MCF 10A (cell line): ENCODE data around the gene HPN. TPM values are rescaled to one million over a fixed set of nuclear protein-coding genes. Genes with fewer than 3 reads are reported as not detected.

Experiments
- BruUV-seq: library from RNA; stranded (reverse); fragments of 400-500 nt; replicated peaks from 2 replicates; lab custom pipeline; 2021; lab: Mats Ljungman, UMichigan
- CTCF ChIA-PET: fragments of 300-600 bp; sonication (Branson Sonifier 250); formaldehyde crosslinking; extraction: SDS; loops from one replicate; lab custom pipeline; 2021; ENCODE audit warnings: antibody characterized with exemption, inconsistent platforms; lab: Yijun Ruan, JAX
- POLR2A ChIA-PET: fragments of 300-600, 350-650 bp; sonication (Branson Sonifier 250); formaldehyde crosslinking; extraction: SDS; loops from one replicate; lab custom pipeline; 2020; ENCODE audit warnings: antibody characterized with exemption, inconsistent platforms; lab: Yijun Ruan, JAX
- DNase-seq: peaks from one replicate; pipeline ENCODE4 v3.0.0-alpha.2; 2018; ENCODE audit not compliant: unreplicated experiment
- H3K27ac Mint-ChIP-seq: one replicate; pipeline ENCODE4 v1.8.0; 2022; ENCODE audit warnings: mild to moderate bottlenecking, low read depth, mixed read lengths; ENCODE audit not compliant: unreplicated experiment
- H3K27me3 Mint-ChIP-seq: one replicate; pipeline ENCODE4 v1.8.0; 2022; ENCODE audit warnings: mixed read lengths; ENCODE audit not compliant: insufficient read depth, unreplicated experiment
- H3K36me3 Mint-ChIP-seq: one replicate; pipeline ENCODE4 v1.8.0; 2022; ENCODE audit warnings: mild to moderate bottlenecking, moderate library complexity, mixed read lengths; ENCODE audit not compliant: insufficient read depth, unreplicated experiment
- H3K4me1 Mint-ChIP-seq: one replicate; pipeline ENCODE4 v1.8.0; 2022; ENCODE audit warnings: mixed read lengths; ENCODE audit not compliant: insufficient read depth, unreplicated experiment
- H3K4me3 Mint-ChIP-seq: one replicate; pipeline ENCODE4 v1.8.0; 2022; ENCODE audit warnings: mild to moderate bottlenecking, moderate library complexity, mixed read lengths; ENCODE audit not compliant: unreplicated experiment
- H3K9me3 Mint-ChIP-seq: one replicate; pipeline ENCODE4 v1.8.0; 2022; ENCODE audit warnings: mixed read lengths; ENCODE audit not compliant: unreplicated experiment
- intact Hi-C: fragments of 100-400 bp; cut with micrococcal nuclease; formaldehyde crosslinking; loops from 2 replicates; pipeline ENCODE4 v1.14.1; 2022
- total RNA-seq: library from RNA; stranded (reverse); gene quantifications from 2 replicates; pipeline ENCODE4 v1.2.3, GENCODE V29; 2022
- TF ChIP-seq, protein P1 (sequence below): fragments of 200-600 bp; IDR thresholded peaks from one replicate; pipeline ENCODE4 v1.8.0; 2022; ENCODE audit warnings: antibody characterized with exemption, mild to moderate bottlenecking; ENCODE audit not compliant: unreplicated experiment

HPN gene
- total RNA-seq, 1 experiment from 2014 or later, result not detected

DNA sequence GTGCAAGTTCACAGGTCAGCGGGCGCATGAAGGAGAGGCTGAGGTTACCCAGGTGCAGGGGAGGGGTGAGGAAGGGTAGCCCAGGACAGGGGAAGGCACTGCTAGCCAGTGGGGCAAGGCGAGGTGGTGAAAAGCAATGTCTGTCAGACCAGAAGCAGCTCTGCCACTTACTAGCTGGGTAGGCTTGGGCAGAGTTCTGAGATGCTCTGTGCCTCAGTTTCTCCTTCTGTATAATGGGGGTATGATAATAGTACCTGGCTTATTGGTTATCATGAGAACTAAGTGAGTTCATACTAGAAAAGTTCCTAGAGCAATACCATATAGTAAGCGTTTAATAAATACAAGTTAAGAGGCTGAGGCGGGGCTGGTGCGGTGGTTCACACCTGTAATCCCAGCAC is 25.6 kb upstream of the HPN start:
- no peaks in the 10 kb centered on the region for H3K27me3 Mint-ChIP-seq
- no TSS peak for BruUV-seq
- H3K36me3 Mint-ChIP-seq, result peaks cover 73% of the 10 kb centered on the region
- CTCF ChIA-PET, result interaction anchor here (0.6 kb wide), 1 partner anchor 72 kb away, joined by 4 read pairs; no protein-coding TSS in a partner anchor
- no peak overlapping the region for H3K4me3 Mint-ChIP-seq
- no peaks in the 10 kb centered on the region for H3K9me3 Mint-ChIP-seq
- POLR2A ChIA-PET, result interaction anchor here (0.9 kb wide), 1 partner anchor 15 kb away, joined by 3 read pairs; no protein-coding TSS in a partner anchor
- H3K4me1 Mint-ChIP-seq, result no peaks in the 10 kb centered on the region
- DNase-seq, result no peak
- H3K27ac Mint-ChIP-seq, result no peak overlapping the region
- intact Hi-C loops, result no loop called here
- TF ChIP-seq, protein P1, sequence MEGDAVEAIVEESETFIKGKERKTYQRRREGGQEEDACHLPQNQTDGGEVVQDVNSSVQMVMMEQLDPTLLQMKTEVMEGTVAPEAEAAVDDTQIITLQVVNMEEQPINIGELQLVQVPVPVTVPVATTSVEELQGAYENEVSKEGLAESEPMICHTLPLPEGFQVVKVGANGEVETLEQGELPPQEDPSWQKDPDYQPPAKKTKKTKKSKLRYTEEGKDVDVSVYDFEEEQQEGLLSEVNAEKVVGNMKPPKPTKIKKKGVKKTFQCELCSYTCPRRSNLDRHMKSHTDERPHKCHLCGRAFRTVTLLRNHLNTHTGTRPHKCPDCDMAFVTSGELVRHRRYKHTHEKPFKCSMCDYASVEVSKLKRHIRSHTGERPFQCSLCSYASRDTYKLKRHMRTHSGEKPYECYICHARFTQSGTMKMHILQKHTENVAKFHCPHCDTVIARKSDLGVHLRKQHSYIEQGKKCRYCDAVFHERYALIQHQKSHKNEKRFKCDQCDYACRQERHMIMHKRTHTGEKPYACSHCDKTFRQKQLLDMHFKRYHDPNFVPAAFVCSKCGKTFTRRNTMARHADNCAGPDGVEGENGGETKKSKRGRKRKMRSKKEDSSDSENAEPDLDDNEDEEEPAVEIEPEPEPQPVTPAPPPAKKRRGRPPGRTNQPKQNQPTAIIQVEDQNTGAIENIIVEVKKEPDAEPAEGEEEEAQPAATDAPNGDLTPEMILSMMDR, result no peak

DNA sequence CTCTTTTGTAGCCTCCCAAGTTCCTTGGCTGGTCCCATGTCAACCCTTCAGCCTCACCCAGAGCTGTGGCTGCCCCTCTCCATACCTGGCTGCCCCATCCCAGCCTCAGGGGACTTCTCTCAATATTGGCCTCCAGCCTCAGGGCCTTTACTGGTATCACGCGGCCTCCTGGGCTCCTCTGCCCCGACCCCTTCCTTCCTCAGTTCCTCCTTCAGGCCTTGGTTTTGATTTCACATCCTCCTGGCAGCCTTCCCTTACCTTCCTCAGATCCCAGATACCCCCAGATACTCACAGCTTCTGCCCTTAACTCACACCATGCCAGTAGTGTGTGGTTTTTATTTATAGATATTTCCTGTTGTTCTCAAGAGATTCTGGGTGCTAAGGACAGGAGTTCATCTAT is 24.0 kb upstream of the HPN start:
- no TSS peak for BruUV-seq
- Mint-ChIP-seq H3K4me1 (no peaks in the 10 kb centered on the region), H3K27me3 (no peaks in the 10 kb centered on the region), H3K4me3 (no peak overlapping the region), H3K9me3 (no peaks in the 10 kb centered on the region), H3K36me3 (peaks cover 73% of the 10 kb centered on the region), H3K27ac (no peak overlapping the region)
- intact Hi-C loops, result no loop called here
- ChIA-PET POLR2A (interaction anchor here (0.8 to 1.2 kb wide), 3 partner anchors 9 to 18 kb away, joined by 3 to 6 read pairs (median 4); no protein-coding TSS in a partner anchor), CTCF (interaction anchor here (0.6 to 1.3 kb wide), 6 partner anchors 10 to 614 kb away, joined by 3 to 4 read pairs (median 4); partner anchors contain the start of gene GRAMD1A)
- DNase-seq, result no peak
- TF ChIP-seq, protein P1, result no peak

DNA sequence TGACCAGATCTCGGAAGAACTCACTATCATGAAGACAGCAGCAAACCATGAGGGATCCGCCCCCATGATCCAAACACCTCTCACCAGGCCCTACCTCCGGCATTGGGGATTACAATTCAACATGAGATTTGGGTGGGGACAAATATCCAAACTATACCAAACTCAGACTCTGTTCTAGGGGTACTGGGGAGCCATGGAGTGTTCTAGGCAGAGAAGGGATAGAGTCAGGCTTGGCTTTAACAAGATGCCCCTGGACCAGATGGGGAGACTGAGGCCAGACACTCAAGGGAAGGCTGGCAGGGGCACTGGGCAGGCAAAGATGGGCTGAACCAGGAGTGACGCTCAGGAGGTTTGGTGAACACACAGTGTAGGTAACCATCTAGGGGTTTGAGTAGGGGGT is 23.1 kb upstream of the HPN start:
- intact Hi-C loops, result no loop called here
- BruUV-seq, result no TSS peak
- TF ChIP-seq, protein P1, result no peak
- no peaks in the 10 kb centered on the region for H3K4me1 Mint-ChIP-seq
- ChIA-PET POLR2A (no interaction called here), CTCF (interaction anchor here (0.6 to 1.3 kb wide), 3 partner anchors 11 to 45 kb away, joined by 3 to 4 read pairs (median 4); no protein-coding TSS in a partner anchor)
- H3K9me3 Mint-ChIP-seq, result no peaks in the 10 kb centered on the region
- no peak for DNase-seq
- peaks cover 70% of the 10 kb centered on the region for H3K36me3 Mint-ChIP-seq
- no peak overlapping the region for H3K4me3 Mint-ChIP-seq
- no peak overlapping the region for H3K27ac Mint-ChIP-seq
- no peaks in the 10 kb centered on the region for H3K27me3 Mint-ChIP-seq

DNA sequence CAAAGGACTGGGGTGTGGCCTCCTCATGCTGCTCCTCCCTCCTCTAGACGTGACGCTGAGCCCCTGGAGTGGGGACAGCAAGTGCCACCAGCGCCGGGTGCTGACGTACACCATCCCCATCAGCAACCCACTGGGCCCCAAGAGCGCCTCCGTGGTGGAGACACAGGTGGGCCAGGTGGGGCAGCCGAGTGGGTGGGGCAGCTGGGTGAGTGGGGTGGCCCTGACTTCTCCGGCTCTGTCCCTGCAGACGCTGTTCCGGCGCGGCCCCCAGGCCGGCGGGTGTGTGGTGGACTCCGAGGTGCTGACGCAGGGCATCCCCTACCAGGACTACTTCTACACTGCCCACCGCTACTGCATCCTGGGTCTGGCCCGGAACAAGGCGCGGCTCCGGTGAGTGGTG is 22.4 kb upstream of the HPN start:
- BruUV-seq, result no TSS peak
- TF ChIP-seq, protein P1, result no peak
- no peak for DNase-seq
- Mint-ChIP-seq H3K27ac (no peak overlapping the region), H3K9me3 (no peaks in the 10 kb centered on the region), H3K36me3 (peaks cover 68% of the 10 kb centered on the region), H3K4me1 (no peaks in the 10 kb centered on the region), H3K27me3 (no peaks in the 10 kb centered on the region), H3K4me3 (no peak overlapping the region)
- CTCF ChIA-PET, result interaction anchor here (0.7 kb wide), 2 partner anchors 25 to 118 kb away, joined by 3 read pairs; no protein-coding TSS in a partner anchor
- intact Hi-C loops, result no loop called here
- POLR2A ChIA-PET, result no interaction called here
